HEK293T (cell line): ENCODE measurements around the gene SOWAHD.

Experiments used
- FOXA1 ChIP-seq: fragments of 450-650 bp; IDR thresholded peaks from 2 replicates; pipeline ENCODE4 v1.6.1; 2016; ENCODE audit warnings: mild to moderate bottlenecking
- FOXM1 ChIP-seq: fragments of 450-650 bp; IDR thresholded peaks from 2 replicates; pipeline ENCODE4 v1.6.1; 2017; ENCODE audit warnings: mild to moderate bottlenecking, borderline replicate concordance
- HDGF ChIP-seq: fragments of 450-650 bp; IDR thresholded peaks from 2 replicates; pipeline ENCODE4 v1.6.1; 2017; ENCODE audit warnings: antibody characterized with exemption, borderline replicate concordance
- L3MBTL2 ChIP-seq: fragments of 450-650 bp; conservative IDR thresholded peaks from 2 replicates; pipeline ENCODE4 v1.6.1; 2016; ENCODE audit warnings: mild to moderate bottlenecking
- SP1 ChIP-seq: fragments of 450-650 bp; IDR thresholded peaks from 2 replicates; pipeline ENCODE4 v1.6.1; 2017
- SUZ12 ChIP-seq: fragments of 450-650 bp; IDR thresholded peaks from 2 replicates; pipeline ENCODE4 v1.6.1; 2016; ENCODE audit warnings: mild to moderate bottlenecking
- ZNF384 ChIP-seq: fragments of 450-650 bp; IDR thresholded peaks from 2 replicates; pipeline ENCODE4 v1.6.1; 2016

DNA sequence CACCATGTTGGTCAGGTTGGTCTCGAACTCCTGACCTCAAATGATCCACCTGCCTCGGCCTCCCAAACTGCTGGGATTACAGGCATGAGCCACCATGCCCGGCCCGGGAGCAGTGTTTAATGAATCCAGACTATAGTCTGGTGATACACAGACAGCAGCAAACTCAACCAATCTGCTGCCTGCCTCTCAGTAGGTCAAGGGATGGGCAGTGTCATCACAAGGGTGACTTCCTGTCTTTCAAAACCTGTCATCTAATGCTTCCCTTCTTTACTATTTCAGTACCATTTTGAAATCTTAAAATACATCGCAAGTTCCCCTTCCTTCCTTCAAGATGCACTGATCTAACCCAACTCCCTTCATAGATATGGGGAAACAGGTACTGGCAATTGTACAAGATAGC lies 24.6 kb downstream of the SOWAHD start:
- TF ChIP-seq FOXM1 (no peak), ZNF384 (no peak), FOXA1 (no peak), L3MBTL2 (no peak), SP1 (no peak), HDGF (no peak), SUZ12 (no peak)
